Measurements from ENCODE around the gene CLEC10A.
"Not testable (repeated sequence)": the region's sequence is repeated elsewhere in the genome, so short reads cannot be mapped to it uniquely, and the experiment has no call there.

Gene CLEC10A

DNA sequence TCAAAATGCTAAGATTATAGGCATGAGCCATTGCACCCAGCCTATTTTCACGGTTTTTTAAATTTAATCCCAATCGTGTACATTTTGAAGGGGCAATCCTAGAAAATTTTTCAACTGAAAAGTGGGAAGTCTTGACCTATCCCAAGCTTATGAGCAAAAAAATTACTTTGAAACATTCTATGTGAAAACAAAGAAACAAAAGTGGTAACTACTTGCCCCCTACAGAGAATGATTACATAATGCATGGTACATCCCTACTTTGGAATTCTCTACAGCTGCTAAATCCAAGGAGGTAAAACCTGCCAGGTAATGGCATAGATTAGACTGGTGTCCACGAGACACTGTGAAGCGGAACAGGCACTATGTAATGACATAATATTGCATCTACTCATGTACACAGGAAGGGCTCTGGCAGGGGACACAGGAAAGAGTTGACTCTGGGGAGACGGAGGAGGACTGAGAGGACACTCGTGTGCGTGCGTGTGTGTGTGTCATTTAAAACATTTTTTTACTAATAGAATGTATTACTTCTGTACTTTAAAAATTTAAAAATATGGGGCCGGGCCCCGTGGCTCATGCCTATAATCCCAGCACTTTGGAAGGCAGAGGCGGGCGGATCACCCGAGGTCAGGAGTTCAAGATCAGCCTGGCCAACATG is 18.9 kb upstream of the CLEC10A start:
- POLR2A ChIA-PET: no interaction called here
- no peak for DNase-seq (ENCODE audit: extremely low spot score)
- TF ChIP-seq TARDBP (IDR thresholded peaks at IDR 0.05) (no peak), SP1 (IDR thresholded peaks at IDR 0.05) (no peak), FOXK2 (IDR thresholded peaks at IDR 0.05) (no peak), HDGF (IDR thresholded peaks at IDR 0.05; ENCODE audit: borderline replicate concordance) (no peak), ZNF384 (IDR thresholded peaks at IDR 0.05) (no peak), FOXA1 (IDR thresholded peaks at IDR 0.05) (no peak), SUZ12 (IDR thresholded peaks at IDR 0.05) (no peak), ELF4 (IDR thresholded peaks at IDR 0.05) (no peak), NFRKB (IDR thresholded peaks at IDR 0.05) (no peak), CTBP1 (IDR thresholded peaks at IDR 0.05; ENCODE audit: borderline replicate concordance) (no peak), FOXM1 (IDR thresholded peaks at IDR 0.05; ENCODE audit: borderline replicate concordance) (no peak)
- TF ChIP-seq, protein P1, sequence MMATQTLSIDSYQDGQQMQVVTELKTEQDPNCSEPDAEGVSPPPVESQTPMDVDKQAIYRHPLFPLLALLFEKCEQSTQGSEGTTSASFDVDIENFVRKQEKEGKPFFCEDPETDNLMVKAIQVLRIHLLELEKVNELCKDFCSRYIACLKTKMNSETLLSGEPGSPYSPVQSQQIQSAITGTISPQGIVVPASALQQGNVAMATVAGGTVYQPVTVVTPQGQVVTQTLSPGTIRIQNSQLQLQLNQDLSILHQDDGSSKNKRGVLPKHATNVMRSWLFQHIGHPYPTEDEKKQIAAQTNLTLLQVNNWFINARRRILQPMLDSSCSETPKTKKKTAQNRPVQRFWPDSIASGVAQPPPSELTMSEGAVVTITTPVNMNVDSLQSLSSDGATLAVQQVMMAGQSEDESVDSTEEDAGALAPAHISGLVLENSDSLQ (IDR thresholded peaks at IDR 0.05): no peak
- CTCF ChIA-PET: interaction anchor here (0.6 kb wide), 1 partner anchor 188 kb away, joined by 3 read pairs; no protein-coding TSS in a partner anchor

DNA sequence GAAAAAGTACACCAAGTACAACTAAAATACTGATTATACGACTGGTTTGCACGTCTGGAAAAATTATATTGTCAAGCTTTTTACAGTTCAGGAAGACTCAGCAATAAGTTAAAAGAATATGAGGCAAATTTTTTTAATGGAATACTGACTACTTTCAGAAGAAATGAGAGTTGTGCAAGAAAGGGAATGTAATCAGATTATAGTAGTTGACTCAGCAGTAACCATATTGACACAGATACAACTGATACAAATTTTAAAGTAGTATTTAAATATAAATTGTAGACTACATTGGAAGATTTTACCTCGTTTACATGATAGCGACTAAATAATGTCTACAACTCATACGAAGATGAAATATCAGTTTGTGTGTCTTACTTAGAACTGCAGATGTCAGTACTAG is 17.9 kb upstream of the CLEC10A start:
- POLR2A ChIA-PET: no interaction called here
- DNase-seq (ENCODE audit: extremely low spot score): no peak
- CTCF ChIA-PET: no interaction called here
- TF ChIP-seq ELF4 (IDR thresholded peaks at IDR 0.05) (no peak), TARDBP (IDR thresholded peaks at IDR 0.05) (no peak), FOXM1 (IDR thresholded peaks at IDR 0.05; ENCODE audit: borderline replicate concordance) (no peak), SP1 (IDR thresholded peaks at IDR 0.05) (no peak), FOXA1 (IDR thresholded peaks at IDR 0.05) (no peak), L3MBTL2 (conservative IDR thresholded peaks at IDR 0.05) (no peak), SUZ12 (IDR thresholded peaks at IDR 0.05) (no peak), ZNF384 (IDR thresholded peaks at IDR 0.05) (no peak), HDGF (IDR thresholded peaks at IDR 0.05; ENCODE audit: borderline replicate concordance) (no peak), LEF1 (IDR thresholded peaks at IDR 0.05; ENCODE audit: borderline replicate concordance) (no peak), NFRKB (IDR thresholded peaks at IDR 0.05) (no peak), CTBP1 (IDR thresholded peaks at IDR 0.05; ENCODE audit: borderline replicate concordance) (no peak), FOXK2 (IDR thresholded peaks at IDR 0.05) (no peak), ARNT (IDR thresholded peaks at IDR 0.05) (no peak), BHLHE40 (IDR thresholded peaks at IDR 0.05; ENCODE audit: borderline replicate concordance) (no peak)
- TF ChIP-seq, protein P1 (IDR thresholded peaks at IDR 0.05): no peak

- ChIA-PET POLR2A (no interaction called here), CTCF (no interaction called here)
- TF ChIP-seq FOXK2 (IDR thresholded peaks at IDR 0.05): no peak
- TF ChIP-seq, protein P1 (IDR thresholded peaks at IDR 0.05): no peak
- TF ChIP-seq L3MBTL2 (conservative IDR thresholded peaks at IDR 0.05): no peak
- TF ChIP-seq ARNT (IDR thresholded peaks at IDR 0.05): no peak
- TF ChIP-seq FOXA1 (IDR thresholded peaks at IDR 0.05): no peak
- TF ChIP-seq ELF4 (IDR thresholded peaks at IDR 0.05): no peak
- TF ChIP-seq LEF1 (IDR thresholded peaks at IDR 0.05; ENCODE audit: borderline replicate concordance): no peak
- no peak for TF ChIP-seq BHLHE40 (IDR thresholded peaks at IDR 0.05; ENCODE audit: borderline replicate concordance)
- no peak for TF ChIP-seq FOXM1 (IDR thresholded peaks at IDR 0.05; ENCODE audit: borderline replicate concordance)
- TF ChIP-seq SP1 (IDR thresholded peaks at IDR 0.05): no peak
- TF ChIP-seq TARDBP (IDR thresholded peaks at IDR 0.05): no peak
- no peak for DNase-seq (ENCODE audit: extremely low spot score)
Measured at GRCh38 chr17:7095625-7096024, 15.6 kb upstream of the CLEC10A start.

DNA sequence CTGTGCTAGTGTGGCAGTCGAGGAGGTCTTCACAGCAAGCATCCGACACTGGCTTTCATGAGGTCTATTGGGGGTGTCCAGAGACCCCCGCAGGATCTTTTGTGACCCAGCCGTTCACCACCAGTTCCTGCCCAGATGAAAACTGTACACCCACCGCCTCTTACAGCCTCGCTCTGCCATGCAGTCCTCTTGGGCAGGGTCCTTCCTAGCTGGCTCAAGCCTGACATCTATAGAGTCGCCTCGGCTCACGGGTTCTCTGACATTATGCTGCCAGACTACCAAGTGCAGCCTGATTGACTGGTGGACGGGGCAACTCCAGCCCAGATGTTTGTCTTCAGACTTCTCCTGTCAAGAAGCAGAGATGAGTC is 14.6 kb upstream of the CLEC10A start:
- no peak for TF ChIP-seq CTBP1 (IDR thresholded peaks at IDR 0.05; ENCODE audit: borderline replicate concordance)
- TF ChIP-seq LEF1 (IDR thresholded peaks at IDR 0.05; ENCODE audit: borderline replicate concordance): no peak
- TF ChIP-seq, protein P1 (IDR thresholded peaks at IDR 0.05): no peak
- no peak for TF ChIP-seq HDGF (IDR thresholded peaks at IDR 0.05; ENCODE audit: borderline replicate concordance)
- TF ChIP-seq BHLHE40 (IDR thresholded peaks at IDR 0.05; ENCODE audit: borderline replicate concordance): no peak
- no peak for TF ChIP-seq ZNF384 (IDR thresholded peaks at IDR 0.05)
- TF ChIP-seq NFRKB (IDR thresholded peaks at IDR 0.05): no peak
- no peak for DNase-seq (ENCODE audit: extremely low spot score)
- POLR2A ChIA-PET: no interaction called here
- CTCF ChIA-PET: no interaction called here

GRCh38 chr17:7091311-7092005 is 11.4 kb upstream of the CLEC10A start:
- DNase-seq (ENCODE audit: extremely low spot score); POLR2A ChIA-PET; CTCF ChIA-PET: not testable (repeated sequence)

GRCh38 chr17:7089570-7089969 is 9.5 kb upstream of the CLEC10A start:
- POLR2A ChIA-PET; DNase-seq (ENCODE audit: extremely low spot score); CTCF ChIA-PET: not testable (repeated sequence)

DNA sequence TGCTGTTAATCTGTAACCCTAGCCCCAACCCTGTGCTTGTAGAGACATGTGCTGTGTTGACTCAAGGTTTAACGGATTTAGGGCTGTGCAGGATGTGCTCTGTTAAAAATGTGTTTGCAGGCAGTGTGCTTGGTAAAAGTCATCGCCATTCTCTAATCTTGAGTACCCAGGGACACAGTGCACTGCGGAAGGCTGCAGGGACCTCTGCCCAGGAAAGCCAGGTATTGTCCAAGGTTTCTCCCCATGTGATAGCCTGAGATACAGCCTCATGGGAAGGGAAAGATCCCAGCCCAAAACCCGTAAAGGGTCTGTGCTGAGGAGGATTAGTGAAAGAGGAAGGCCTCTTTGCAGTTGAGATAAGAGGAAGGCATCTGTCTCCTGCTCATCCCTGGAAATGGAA is 8.4 kb upstream of the CLEC10A start:
- CTCF ChIA-PET; POLR2A ChIA-PET; DNase-seq (ENCODE audit: extremely low spot score): not testable (repeated sequence)
